SK-N-SH (cell line): ENCODE data around the gene SPTBN5.

Source experiments
- FOXM1 ChIP-seq: IDR thresholded peaks from 2 replicates; pipeline ENCODE4 v1.4.0; 2012; ENCODE audit warnings: low read depth, mild to moderate bottlenecking
- GATA2 ChIP-seq: sonication (generic); formaldehyde crosslinking; IDR thresholded peaks from 2 replicates; pipeline ENCODE4 v1.5.0; 2020; ENCODE audit warnings: mild to moderate bottlenecking, missing genetic modification reagents
- RAD21 ChIP-seq: IDR thresholded peaks from 2 replicates; pipeline ENCODE4 v1.6.1; 2012; ENCODE audit warnings: mild to moderate bottlenecking, low read length
- RXRA ChIP-seq: IDR thresholded peaks from 2 replicates; pipeline ENCODE4 v1.4.0; 2012; ENCODE audit warnings: low read depth, mild to moderate bottlenecking, borderline replicate concordance
- TF ChIP-seq, protein P1 (sequence below): fragments of 200-600 bp; sonication (generic); IDR thresholded peaks from 2 replicates; pipeline ENCODE4 v1.6.1; 2017; ENCODE audit warnings: antibody characterized with exemption, mild to moderate bottlenecking, moderate library complexity
- TF ChIP-seq, protein P2 (sequence below): IDR thresholded peaks from 2 replicates; pipeline ENCODE4 v1.4.0; 2012; ENCODE audit warnings: low read depth, borderline replicate concordance
- TF ChIP-seq, protein P3 (sequence below): fragments of 150-350 bp; IDR thresholded peaks from 2 replicates; pipeline ENCODE4 v1.6.1; 2016; ENCODE audit warnings: mild to moderate bottlenecking, low read depth, low read length

DNA sequence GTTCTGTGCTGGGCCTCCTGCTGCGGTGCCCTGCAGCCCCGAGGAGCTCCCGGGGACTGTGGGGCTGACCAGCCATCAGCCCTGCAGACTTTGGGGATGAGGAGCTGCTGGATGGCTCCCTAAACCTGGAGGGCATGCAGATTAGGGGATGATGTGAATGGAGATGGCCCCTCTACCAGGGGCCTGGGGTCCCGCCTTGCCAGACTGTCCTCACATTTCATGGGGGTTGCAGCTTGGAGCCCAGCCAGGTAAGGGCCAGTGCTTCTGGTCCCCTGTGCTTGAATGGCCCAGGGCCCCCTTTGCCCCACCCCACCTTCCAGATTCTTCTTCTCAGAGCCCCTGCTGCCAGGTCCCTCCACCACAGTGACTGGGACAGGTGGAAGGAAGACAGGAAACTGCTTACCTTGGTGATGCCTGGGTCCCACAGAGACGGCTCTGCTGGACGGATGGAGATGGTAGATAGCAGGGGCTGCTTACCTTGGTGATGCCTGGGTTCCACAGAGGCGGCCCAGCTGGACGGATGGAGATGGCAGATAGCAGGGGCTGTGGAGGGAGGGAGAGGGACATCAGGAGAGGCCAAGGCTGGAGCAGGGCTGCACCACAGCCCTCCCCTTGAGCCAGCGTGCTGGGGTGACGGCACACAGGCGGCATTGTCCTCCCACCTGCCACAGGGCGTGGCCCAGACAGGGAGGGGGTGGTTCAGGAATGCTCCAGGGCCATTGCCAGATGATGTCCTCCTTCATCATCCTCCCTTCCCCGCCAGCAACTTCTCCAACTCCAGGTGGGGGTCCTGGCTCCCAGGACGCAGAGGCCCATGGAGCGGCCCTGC is at the start of gene SPTBN5:
- TF ChIP-seq, protein P1, sequence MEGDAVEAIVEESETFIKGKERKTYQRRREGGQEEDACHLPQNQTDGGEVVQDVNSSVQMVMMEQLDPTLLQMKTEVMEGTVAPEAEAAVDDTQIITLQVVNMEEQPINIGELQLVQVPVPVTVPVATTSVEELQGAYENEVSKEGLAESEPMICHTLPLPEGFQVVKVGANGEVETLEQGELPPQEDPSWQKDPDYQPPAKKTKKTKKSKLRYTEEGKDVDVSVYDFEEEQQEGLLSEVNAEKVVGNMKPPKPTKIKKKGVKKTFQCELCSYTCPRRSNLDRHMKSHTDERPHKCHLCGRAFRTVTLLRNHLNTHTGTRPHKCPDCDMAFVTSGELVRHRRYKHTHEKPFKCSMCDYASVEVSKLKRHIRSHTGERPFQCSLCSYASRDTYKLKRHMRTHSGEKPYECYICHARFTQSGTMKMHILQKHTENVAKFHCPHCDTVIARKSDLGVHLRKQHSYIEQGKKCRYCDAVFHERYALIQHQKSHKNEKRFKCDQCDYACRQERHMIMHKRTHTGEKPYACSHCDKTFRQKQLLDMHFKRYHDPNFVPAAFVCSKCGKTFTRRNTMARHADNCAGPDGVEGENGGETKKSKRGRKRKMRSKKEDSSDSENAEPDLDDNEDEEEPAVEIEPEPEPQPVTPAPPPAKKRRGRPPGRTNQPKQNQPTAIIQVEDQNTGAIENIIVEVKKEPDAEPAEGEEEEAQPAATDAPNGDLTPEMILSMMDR: no peak
- TF ChIP-seq, protein P2, sequence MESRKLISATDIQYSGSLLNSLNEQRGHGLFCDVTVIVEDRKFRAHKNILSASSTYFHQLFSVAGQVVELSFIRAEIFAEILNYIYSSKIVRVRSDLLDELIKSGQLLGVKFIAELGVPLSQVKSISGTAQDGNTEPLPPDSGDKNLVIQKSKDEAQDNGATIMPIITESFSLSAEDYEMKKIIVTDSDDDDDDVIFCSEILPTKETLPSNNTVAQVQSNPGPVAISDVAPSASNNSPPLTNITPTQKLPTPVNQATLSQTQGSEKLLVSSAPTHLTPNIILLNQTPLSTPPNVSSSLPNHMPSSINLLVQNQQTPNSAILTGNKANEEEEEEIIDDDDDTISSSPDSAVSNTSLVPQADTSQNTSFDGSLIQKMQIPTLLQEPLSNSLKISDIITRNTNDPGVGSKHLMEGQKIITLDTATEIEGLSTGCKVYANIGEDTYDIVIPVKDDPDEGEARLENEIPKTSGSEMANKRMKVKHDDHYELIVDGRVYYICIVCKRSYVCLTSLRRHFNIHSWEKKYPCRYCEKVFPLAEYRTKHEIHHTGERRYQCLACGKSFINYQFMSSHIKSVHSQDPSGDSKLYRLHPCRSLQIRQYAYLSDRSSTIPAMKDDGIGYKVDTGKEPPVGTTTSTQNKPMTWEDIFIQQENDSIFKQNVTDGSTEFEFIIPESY: no peak
- TF ChIP-seq, protein P3, sequence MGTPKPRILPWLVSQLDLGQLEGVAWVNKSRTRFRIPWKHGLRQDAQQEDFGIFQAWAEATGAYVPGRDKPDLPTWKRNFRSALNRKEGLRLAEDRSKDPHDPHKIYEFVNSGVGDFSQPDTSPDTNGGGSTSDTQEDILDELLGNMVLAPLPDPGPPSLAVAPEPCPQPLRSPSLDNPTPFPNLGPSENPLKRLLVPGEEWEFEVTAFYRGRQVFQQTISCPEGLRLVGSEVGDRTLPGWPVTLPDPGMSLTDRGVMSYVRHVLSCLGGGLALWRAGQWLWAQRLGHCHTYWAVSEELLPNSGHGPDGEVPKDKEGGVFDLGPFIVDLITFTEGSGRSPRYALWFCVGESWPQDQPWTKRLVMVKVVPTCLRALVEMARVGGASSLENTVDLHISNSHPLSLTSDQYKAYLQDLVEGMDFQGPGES: no peak
- TF ChIP-seq RAD21 (no peak), RXRA (no peak), GATA2 (CRISPR knock-in tag) (peak; percentile 99), FOXM1 (no peak)
